GM12878 (cell line): Measurements from ENCODE around the gene SHISA9. TPM values are rescaled to one million over a fixed set of nuclear protein-coding genes. Genes with fewer than 3 reads are reported as not detected.

Experiments used
- ATAC-seq: fragments of 200-7000 bp; cut with Tn5 transposase; 3 replicates; pipeline ENCODE4 v1.9.1; 2020; ENCODE audit warnings: mild to moderate bottlenecking, moderate library complexity
- BruUV-seq: library from RNA; stranded (reverse); fragments of 400-500 nt; replicated peaks from 2 replicates; lab custom pipeline; 2021; lab: Mats Ljungman, UMichigan
- CTCF ChIA-PET: fragments of 300-600 bp; sonication (Branson Sonifier 250); formaldehyde crosslinking; extraction: SDS; loops from one replicate; lab custom pipeline; 2021; ENCODE audit warnings: inconsistent platforms; lab: Yijun Ruan, JAX
- POLR2A ChIA-PET: fragments of 350-600 bp; formaldehyde crosslinking; extraction: SDS; loops from one replicate; lab custom pipeline; 2021; ENCODE audit warnings: inconsistent platforms; lab: Charles Lee
- RAD21 ChIA-PET: fragments of 300-600 bp; sonication (Branson Sonifier 250); formaldehyde crosslinking; loops from one replicate; lab custom pipeline; 2023; ENCODE audit warnings: antibody characterized with exemption; ENCODE audit not compliant: unreplicated experiment; lab: Charles Lee
- SMC1A ChIA-PET: fragments of 300-600 bp; sonication (Branson Sonifier 250); formaldehyde crosslinking; loops from one replicate; lab custom pipeline; 2023; ENCODE audit not compliant: unreplicated experiment, uncharacterized antibody; lab: Charles Lee
- DNase-seq: peaks from one replicate; pipeline ENCODE4 v3.0.0-alpha.2; 2011; ENCODE audit warnings: low read depth, low spot score
- FAIRE-seq: peaks from 3 replicates; lab custom pipeline; 2011; peaks lifted over from hg19 to GRCh38; lab: Jason Lieb, UNC
- H2AFZ ChIP-seq: 2 replicates; pipeline ENCODE4 v1.6.0; 2011; ENCODE audit warnings: low read depth, low read length, control low read depth; ENCODE audit not compliant: control insufficient read depth
- H3K27ac ChIP-seq: 2 replicates; pipeline ENCODE4 v1.5.1; 2011; ENCODE audit warnings: control low read depth; ENCODE audit not compliant: control insufficient read depth, insufficient read depth
- H3K27me3 ChIP-seq, 2 experiments: replicated peaks in 1 of 2; 2 replicates each; pipeline versions ENCODE4 v1.6.0 to v1.6.1; 2011; ENCODE audit warnings: low read length in 1 of 2; ENCODE audit not compliant: control insufficient read depth in 2 of 2, insufficient read depth in 2 of 2
- H3K36me3 ChIP-seq, 2 experiments: 2 replicates each; pipeline ENCODE4 v1.5.1; 2011; ENCODE audit warnings: low read length in 1 of 2; ENCODE audit not compliant: control insufficient read depth in 2 of 2, insufficient read depth in 2 of 2
- H3K4me1 ChIP-seq: 2 replicates; pipeline ENCODE4 v1.6.1; 2011; ENCODE audit warnings: mild to moderate bottlenecking, low read length, moderate library complexity, mixed read lengths; ENCODE audit not compliant: control insufficient read depth, insufficient read depth
- H3K4me2 ChIP-seq: 2 replicates; pipeline ENCODE4 v1.6.0; 2011; ENCODE audit warnings: control low read depth; ENCODE audit not compliant: control insufficient read depth, insufficient read depth
- H3K4me3 ChIP-seq: fragments of 200-600 bp; sonication (generic); 2 replicates; pipeline ENCODE4 v1.5.1; 2016
- H3K79me2 ChIP-seq: 2 replicates; pipeline ENCODE4 v1.6.0; 2011; ENCODE audit warnings: low read length; ENCODE audit not compliant: control insufficient read depth, insufficient read depth
- H3K9ac ChIP-seq: 2 replicates; pipeline ENCODE4 v1.8.0; 2011; ENCODE audit warnings: low read length, control low read depth, mixed read lengths; ENCODE audit not compliant: control insufficient read depth, insufficient read depth
- H3K9me3 ChIP-seq: replicated peaks from 3 replicates; pipeline ENCODE4 v1.5.1; 2011; ENCODE audit warnings: mild to moderate bottlenecking, low read length; ENCODE audit not compliant: control insufficient read depth, insufficient read depth
- H4K20me1 ChIP-seq: 2 replicates; pipeline ENCODE4 v1.6.0; 2011; ENCODE audit not compliant: control insufficient read depth, insufficient read depth
- CHD1 ChIP-seq: IDR thresholded peaks from 2 replicates; pipeline ENCODE4 v1.6.1; 2012; ENCODE audit warnings: low read depth, low read length, improper control_type of control experiment
- FOXK2 ChIP-seq: fragments of 450-650 bp; IDR thresholded peaks from 2 replicates; pipeline ENCODE4 v1.6.1; 2017; ENCODE audit warnings: mild to moderate bottlenecking, moderate library complexity
- IKZF2 ChIP-seq, 2 experiments: fragments of 450-650 bp; IDR thresholded peaks; 2 replicates each; pipeline ENCODE4 v1.6.1; 2017; ENCODE audit warnings: mild to moderate bottlenecking in 2 of 2, moderate library complexity in 2 of 2
- MYB ChIP-seq: fragments of 150-350 bp; IDR thresholded peaks from 2 replicates; pipeline ENCODE4 v1.6.1; 2014; ENCODE audit warnings: mild to moderate bottlenecking, low read depth, low read length, borderline replicate concordance
- PML ChIP-seq: IDR thresholded peaks from 2 replicates; pipeline ENCODE4 v1.6.1; 2012; ENCODE audit warnings: low read length, inconsistent platforms
- TCF7 ChIP-seq: IDR thresholded peaks from 2 replicates; pipeline ENCODE4 v1.6.1; 2014; ENCODE audit warnings: antibody characterized with exemption, borderline replicate concordance
- WGBS: methylation state at CpG from one replicate; pipeline ENCODE4 v1.1.6; 2016; ENCODE audit warnings: low lambda C conversion rate; ENCODE audit not compliant: insufficient replicate concordance, insufficient coverage; ENCODE audit errors: missing lambda C conversion rate; 5-methylcytosine and 5-hydroxymethylcytosine counted together
- in situ Hi-C: fragments of 300-500 bp; cut with MboI; formaldehyde crosslinking; loops from 9 replicates; pipeline ENCODE4 v1.14.3; 2018; ENCODE audit warnings: mixed read lengths
- intact Hi-C: fragments of 100-400 bp; cut with micrococcal nuclease; formaldehyde crosslinking; loops from one replicate; pipeline ENCODE4 v1.14.2; 2022; ENCODE audit not compliant: unreplicated experiment
- polyA plus RNA-seq, 11 experiments: library from polyadenylated mRNA; depleted of rRNA in 4 of 11; unstranded in 6 of 11; stranded (reverse) in 5 of 11; fragments of >200 nt; fragmentation: Nextera tagmentation in 4 of 11; fragmentation: Illumina TruSeq in 1 of 11; extraction: Ambion mirVana in 4 of 11; extraction: Trizol in 1 of 11; gene quantifications; 1 replicate in 1 of 11; 2 replicates in 10 of 11; pipeline versions ENCODE4 v1.2.1 to v1.2.3, GENCODE V29; 2011 to 2016; ENCODE audit warnings: inconsistent platforms in 2 of 11, missing spikeins in 2 of 11, low read depth in 1 of 11
- total RNA-seq, 4 experiments: library from RNA; depleted of rRNA in 3 of 4; stranded (reverse); fragments of >200 nt in 3 of 4; fragmentation: Illumina TruSeq in 1 of 4; extraction: Trizol in 1 of 4; gene quantifications; 2 replicates each; pipeline versions ENCODE4 v1.2.1 to v1.2.3, GENCODE V29; 2013 to 2021
- TF ChIP-seq, protein P1 (sequence below): fragments of 450-650 bp; formaldehyde crosslinking; IDR thresholded peaks from 2 replicates; pipeline ENCODE4 v1.5.0; 2022; ENCODE audit warnings: mild to moderate bottlenecking, missing genetic modification characterization
- TF ChIP-seq, protein P2 (sequence below): IDR thresholded peaks from 2 replicates; pipeline ENCODE4 v1.6.1; 2012; ENCODE audit warnings: improper control_type of control experiment, low read depth, low read length; ENCODE audit not compliant: insufficient replicate concordance

Gene SHISA9
- total and polyA plus RNA-seq, 10 of the 15 experiments (the other 5 are each of a cell fraction or from before 2014, with no cell fraction given): 0.03 to 25.5 (median 0.07) TPM

DNA sequence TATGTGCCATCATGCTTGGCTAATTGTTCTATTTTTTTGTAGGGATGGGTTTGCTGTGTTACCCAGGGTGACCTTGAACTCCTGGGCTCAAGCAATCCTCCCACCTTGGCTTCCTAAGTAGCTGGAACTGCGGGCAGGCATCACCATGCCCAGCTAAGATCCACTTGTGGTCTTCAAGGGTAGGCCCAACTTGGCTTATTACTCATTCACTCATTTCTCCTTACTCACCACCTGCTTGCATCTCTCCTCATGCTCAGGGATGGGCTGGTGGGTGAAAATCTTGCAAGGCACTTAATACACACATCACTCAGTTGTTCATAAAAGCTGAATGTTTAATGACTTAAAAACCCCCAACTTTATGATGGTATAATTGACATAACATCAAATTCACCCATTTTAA is 207.8 kb downstream of the SHISA9 start:
- Histone ChIP-seq H3K9me3 (no peaks in the 10 kb centered on the region; the same call in 2 of the 3 replicates), H3K27ac (no peak overlapping the region), H3K9ac (no peak overlapping the region), H3K79me2 (no peaks in the 10 kb centered on the region), H4K20me1 (no peaks in the 10 kb centered on the region), H3K27me3 (no peaks in the 10 kb centered on the region), H3K4me1 (no peaks in the 10 kb centered on the region), H3K4me3 (no peak overlapping the region), H3K4me2 (no peak overlapping the region), H2AFZ (no peak overlapping the region), H3K36me3 (no peaks in the 10 kb centered on the region)
- ChIA-PET CTCF (no interaction called here), POLR2A (interaction anchor here (1.4 kb wide), 1 partner anchor 52 kb away, joined by 3 read pairs; no protein-coding TSS in a partner anchor), SMC1A (interaction anchor here (1.2 to 5.3 kb wide), 7 partner anchors 8 to 208 kb away, joined by 4 to 33 read pairs (median 7); partner anchors contain the start of gene SHISA9), RAD21 (no interaction called here)
- 7% methylated on average over 1 of the region's 1 CpG for WGBS
- FAIRE-seq: no peak
- no TSS peak for BruUV-seq
- intact Hi-C loops: no loop called here
- no peak for TF ChIP-seq CHD1
- TF ChIP-seq, protein P1, sequence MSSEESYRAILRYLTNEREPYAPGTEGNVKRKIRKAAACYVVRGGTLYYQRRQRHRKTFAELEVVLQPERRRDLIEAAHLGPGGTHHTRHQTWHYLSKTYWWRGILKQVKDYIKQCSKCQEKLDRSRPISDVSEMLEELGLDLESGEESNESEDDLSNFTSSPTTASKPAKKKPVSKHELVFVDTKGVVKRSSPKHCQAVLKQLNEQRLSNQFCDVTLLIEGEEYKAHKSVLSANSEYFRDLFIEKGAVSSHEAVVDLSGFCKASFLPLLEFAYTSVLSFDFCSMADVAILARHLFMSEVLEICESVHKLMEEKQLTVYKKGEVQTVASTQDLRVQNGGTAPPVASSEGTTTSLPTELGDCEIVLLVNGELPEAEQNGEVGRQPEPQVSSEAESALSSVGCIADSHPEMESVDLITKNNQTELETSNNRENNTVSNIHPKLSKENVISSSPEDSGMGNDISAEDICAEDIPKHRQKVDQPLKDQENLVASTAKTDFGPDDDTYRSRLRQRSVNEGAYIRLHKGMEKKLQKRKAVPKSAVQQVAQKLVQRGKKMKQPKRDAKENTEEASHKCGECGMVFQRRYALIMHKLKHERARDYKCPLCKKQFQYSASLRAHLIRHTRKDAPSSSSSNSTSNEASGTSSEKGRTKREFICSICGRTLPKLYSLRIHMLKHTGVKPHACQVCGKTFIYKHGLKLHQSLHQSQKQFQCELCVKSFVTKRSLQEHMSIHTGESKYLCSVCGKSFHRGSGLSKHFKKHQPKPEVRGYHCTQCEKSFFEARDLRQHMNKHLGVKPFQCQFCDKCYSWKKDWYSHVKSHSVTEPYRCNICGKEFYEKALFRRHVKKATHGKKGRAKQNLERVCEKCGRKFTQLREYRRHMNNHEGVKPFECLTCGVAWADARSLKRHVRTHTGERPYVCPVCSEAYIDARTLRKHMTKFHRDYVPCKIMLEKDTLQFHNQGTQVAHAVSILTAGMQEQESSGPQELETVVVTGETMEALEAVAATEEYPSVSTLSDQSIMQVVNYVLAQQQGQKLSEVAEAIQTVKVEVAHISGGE (CRISPR knock-in tag): no peak
- TF ChIP-seq FOXK2: no peak
- TF ChIP-seq, protein P2, sequence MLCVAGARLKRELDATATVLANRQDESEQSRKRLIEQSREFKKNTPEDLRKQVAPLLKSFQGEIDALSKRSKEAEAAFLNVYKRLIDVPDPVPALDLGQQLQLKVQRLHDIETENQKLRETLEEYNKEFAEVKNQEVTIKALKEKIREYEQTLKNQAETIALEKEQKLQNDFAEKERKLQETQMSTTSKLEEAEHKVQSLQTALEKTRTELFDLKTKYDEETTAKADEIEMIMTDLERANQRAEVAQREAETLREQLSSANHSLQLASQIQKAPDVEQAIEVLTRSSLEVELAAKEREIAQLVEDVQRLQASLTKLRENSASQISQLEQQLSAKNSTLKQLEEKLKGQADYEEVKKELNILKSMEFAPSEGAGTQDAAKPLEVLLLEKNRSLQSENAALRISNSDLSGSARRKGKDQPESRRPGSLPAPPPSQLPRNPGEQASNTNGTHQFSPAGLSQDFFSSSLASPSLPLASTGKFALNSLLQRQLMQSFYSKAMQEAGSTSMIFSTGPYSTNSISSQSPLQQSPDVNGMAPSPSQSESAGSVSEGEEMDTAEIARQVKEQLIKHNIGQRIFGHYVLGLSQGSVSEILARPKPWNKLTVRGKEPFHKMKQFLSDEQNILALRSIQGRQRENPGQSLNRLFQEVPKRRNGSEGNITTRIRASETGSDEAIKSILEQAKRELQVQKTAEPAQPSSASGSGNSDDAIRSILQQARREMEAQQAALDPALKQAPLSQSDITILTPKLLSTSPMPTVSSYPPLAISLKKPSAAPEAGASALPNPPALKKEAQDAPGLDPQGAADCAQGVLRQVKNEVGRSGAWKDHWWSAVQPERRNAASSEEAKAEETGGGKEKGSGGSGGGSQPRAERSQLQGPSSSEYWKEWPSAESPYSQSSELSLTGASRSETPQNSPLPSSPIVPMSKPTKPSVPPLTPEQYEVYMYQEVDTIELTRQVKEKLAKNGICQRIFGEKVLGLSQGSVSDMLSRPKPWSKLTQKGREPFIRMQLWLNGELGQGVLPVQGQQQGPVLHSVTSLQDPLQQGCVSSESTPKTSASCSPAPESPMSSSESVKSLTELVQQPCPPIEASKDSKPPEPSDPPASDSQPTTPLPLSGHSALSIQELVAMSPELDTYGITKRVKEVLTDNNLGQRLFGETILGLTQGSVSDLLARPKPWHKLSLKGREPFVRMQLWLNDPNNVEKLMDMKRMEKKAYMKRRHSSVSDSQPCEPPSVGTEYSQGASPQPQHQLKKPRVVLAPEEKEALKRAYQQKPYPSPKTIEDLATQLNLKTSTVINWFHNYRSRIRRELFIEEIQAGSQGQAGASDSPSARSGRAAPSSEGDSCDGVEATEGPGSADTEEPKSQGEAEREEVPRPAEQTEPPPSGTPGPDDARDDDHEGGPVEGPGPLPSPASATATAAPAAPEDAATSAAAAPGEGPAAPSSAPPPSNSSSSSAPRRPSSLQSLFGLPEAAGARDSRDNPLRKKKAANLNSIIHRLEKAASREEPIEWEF: no peak
- no peak for TF ChIP-seq TCF7
- TF ChIP-seq PML: no peak
- TF ChIP-seq IKZF2 (IDR thresholded peaks at IDR 0.05): no peak
- no peak for TF ChIP-seq MYB
- ATAC-seq: no peak
- in situ Hi-C loops: no loop called here
- DNase-seq: no peak
